Naive thymus-derived CD4-positive, alpha-beta T cell (primary cell): ENCODE data around the gene SLC35G3. TPM values are rescaled to one million over a fixed set of nuclear protein-coding genes. Genes with fewer than 3 reads are reported as not detected.

Experiments used
- ATAC-seq: fragments of 150-1000 bp; cut with Tn5 transposase; 2 replicates; pipeline ENCODE4 v1.10.0; 2021; ENCODE audit warnings: mild to moderate bottlenecking, moderate library complexity
- CTCF ChIA-PET: fragments of 350-600 bp; sonication (Branson Sonifier 250); formaldehyde crosslinking; loops from one replicate; lab custom pipeline; 2021; ENCODE audit warnings: antibody characterized with exemption; lab: Charles Lee
- POLR2A ChIA-PET: fragments of 350-600 bp; sonication (Branson Sonifier 250); formaldehyde crosslinking; loops from one replicate; lab custom pipeline; 2021; ENCODE audit warnings: antibody characterized with exemption, inconsistent platforms; lab: Charles Lee
- DNase-seq, 9 donors: peaks; one replicate each; pipeline versions ENCODE4 v3.0.0 to v3.0.0-alpha.2; 2020 to 2022; ENCODE audit warnings: mixed read lengths in 1 of 9
- H3K27ac ChIP-seq: one replicate; pipeline ENCODE4 v1.7.0; 2013; ENCODE audit warnings: mild to moderate bottlenecking, low read depth, low read length, moderate library complexity
- H3K27me3 ChIP-seq, 2 donors: one replicate each; pipeline ENCODE4 v1.7.0; 2013; ENCODE audit warnings: low read length in 2 of 2, mild to moderate bottlenecking in 2 of 2, moderate library complexity in 2 of 2; ENCODE audit not compliant: control insufficient read depth in 2 of 2, insufficient read depth in 2 of 2
- H3K36me3 ChIP-seq, 3 experiments: 1 replicate in 2 of 3; 2 replicates in 1 of 3; pipeline ENCODE4 v1.7.0; 2013; ENCODE audit warnings: low read length in 3 of 3, mild to moderate bottlenecking in 3 of 3, moderate library complexity in 1 of 3; ENCODE audit not compliant: insufficient read depth in 3 of 3, control insufficient read depth in 2 of 3
- H3K4me1 ChIP-seq, 2 donors: one replicate each; pipeline ENCODE4 v1.7.0; 2013; ENCODE audit warnings: low read length in 2 of 2, mild to moderate bottlenecking in 2 of 2, moderate library complexity in 1 of 2; ENCODE audit not compliant: control insufficient read depth in 2 of 2, insufficient read depth in 2 of 2
- H3K4me3 ChIP-seq: 2 replicates; pipeline ENCODE4 v1.7.0; 2013; ENCODE audit warnings: mild to moderate bottlenecking, low read length
- H3K9me3 ChIP-seq, 3 experiments: 1 replicate in 2 of 3; 2 replicates in 1 of 3; pipeline ENCODE4 v1.7.0; 2013; ENCODE audit warnings: low read length in 3 of 3; ENCODE audit not compliant: control insufficient read depth in 2 of 3
- H3K27ac Mint-ChIP-seq, 9 donors: one replicate each; pipeline ENCODE4 v1.8.0; 2020 to 2022; ENCODE audit warnings: mixed read lengths in 9 of 9, mild to moderate bottlenecking in 8 of 9, moderate library complexity in 5 of 9, inconsistent platforms in 2 of 9
- H3K27me3 Mint-ChIP-seq, 5 donors: one replicate each; pipeline ENCODE4 v1.8.0; 2021 to 2022; ENCODE audit warnings: mixed read lengths in 5 of 5, mild to moderate bottlenecking in 1 of 5
- H3K36me3 Mint-ChIP-seq, 5 donors: one replicate each; pipeline ENCODE4 v1.8.0; 2020 to 2022; ENCODE audit warnings: mixed read lengths in 5 of 5, mild to moderate bottlenecking in 3 of 5, inconsistent platforms in 1 of 5
- H3K4me1 Mint-ChIP-seq, 7 donors: one replicate each; pipeline ENCODE4 v1.8.0; 2020 to 2022; ENCODE audit warnings: mixed read lengths in 7 of 7, mild to moderate bottlenecking in 3 of 7, inconsistent platforms in 1 of 7
- H3K4me3 Mint-ChIP-seq, 10 donors: one replicate each; pipeline ENCODE4 v1.8.0; 2020 to 2022; ENCODE audit warnings: mild to moderate bottlenecking in 10 of 10, mixed read lengths in 10 of 10, moderate library complexity in 6 of 10, inconsistent platforms in 2 of 10
- H3K9me3 Mint-ChIP-seq, 11 donors: one replicate each; pipeline ENCODE4 v1.8.0; 2020 to 2022; ENCODE audit warnings: mixed read lengths in 11 of 11, mild to moderate bottlenecking in 4 of 11, inconsistent platforms in 1 of 11, moderate library complexity in 1 of 11
- intact Hi-C, 2 donors: fragments of 100-400 bp; cut with micrococcal nuclease; formaldehyde crosslinking; loops; one replicate each; pipeline ENCODE4 v1.15.1; 2023
- polyA plus RNA-seq, 2 donors: library from polyadenylated mRNA; unstranded; fragments of 300-500 nt; fragmentation: Illumina TruSeq; gene quantifications; one replicate each; pipeline ENCODE4 v1.2.3, GENCODE V29; 2021
- total RNA-seq, 6 experiments: library from RNA in 5 of 6; stranded (reverse) in 5 of 6; gene quantifications; 1 replicate in 5 of 6; 2 replicates in 1 of 6; pipeline ENCODE4 v1.2.3 and lab custom pipeline; 2021 to 2026

The SLC35G3 gene
- total and polyA plus RNA-seq, 7 experiments from 2014 or later, result not detected

DNA sequence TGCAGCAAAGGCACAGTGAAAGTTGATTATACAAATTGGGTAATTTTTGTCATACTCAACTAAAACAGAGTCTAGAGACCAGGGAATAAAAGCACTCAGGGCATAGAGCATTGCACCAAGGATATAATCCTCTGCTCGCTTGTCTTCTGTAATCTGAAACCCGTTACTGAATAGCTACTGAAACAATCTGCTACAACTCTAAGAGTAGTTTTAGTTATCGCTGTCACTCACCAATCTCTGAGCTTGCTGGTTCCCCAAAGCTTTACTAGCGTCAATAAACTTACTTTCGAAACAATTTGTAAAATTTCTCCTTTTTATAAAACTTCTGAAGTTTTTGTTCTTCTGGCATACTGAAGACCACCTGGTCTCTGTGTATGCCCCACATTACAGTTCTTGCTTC, 22.9 kb upstream of the SLC35G3 start:
- Mint-ChIP-seq H3K9me3 (peaks cover 0 to 14% (median 1%) of the 10 kb centered on the region in 11 donors), H3K27ac (peak overlapping the region; percentile 85 to 99 (median 98)), H3K27me3 (no peaks in the 10 kb centered on the region), H3K36me3 (peaks cover 0 to 46% (median 7%) of the 10 kb centered on the region in 5 donors), H3K4me1 (peaks cover 63 to 92% (median 84%) of the 10 kb centered on the region in 7 donors), H3K4me3 (peak overlapping the region in 9 of 10 donors; percentile 48 to 91 (median 62))
- ATAC-seq (no peak), DNase-seq (no peak)
- ChIA-PET CTCF (interaction anchor here (0.7 to 3.0 kb wide), 3 partner anchors 10 to 50 kb away, joined by 3 to 13 read pairs (median 3); no protein-coding TSS in a partner anchor), POLR2A (interaction anchor here (0.6 to 13.4 kb wide), 9 partner anchors 15 to 361 kb away, joined by 3 to 314 read pairs (median 4); partner anchors contain the start of genes PEX12, SLFN12L and SLFN5)
- no peaks in the 10 kb centered on the region for H3K9me3 ChIP-seq
- intact Hi-C loops, result no loop called here
- peaks cover 72 to 74% of the 10 kb centered on the region in 2 donors for H3K4me1 ChIP-seq
- no peak overlapping the region for H3K4me3 ChIP-seq
- no peaks in the 10 kb centered on the region for H3K27me3 ChIP-seq
- H3K36me3 ChIP-seq, result no peaks in the 10 kb centered on the region
- H3K27ac ChIP-seq, result peak overlapping the region; percentile 76

DNA sequence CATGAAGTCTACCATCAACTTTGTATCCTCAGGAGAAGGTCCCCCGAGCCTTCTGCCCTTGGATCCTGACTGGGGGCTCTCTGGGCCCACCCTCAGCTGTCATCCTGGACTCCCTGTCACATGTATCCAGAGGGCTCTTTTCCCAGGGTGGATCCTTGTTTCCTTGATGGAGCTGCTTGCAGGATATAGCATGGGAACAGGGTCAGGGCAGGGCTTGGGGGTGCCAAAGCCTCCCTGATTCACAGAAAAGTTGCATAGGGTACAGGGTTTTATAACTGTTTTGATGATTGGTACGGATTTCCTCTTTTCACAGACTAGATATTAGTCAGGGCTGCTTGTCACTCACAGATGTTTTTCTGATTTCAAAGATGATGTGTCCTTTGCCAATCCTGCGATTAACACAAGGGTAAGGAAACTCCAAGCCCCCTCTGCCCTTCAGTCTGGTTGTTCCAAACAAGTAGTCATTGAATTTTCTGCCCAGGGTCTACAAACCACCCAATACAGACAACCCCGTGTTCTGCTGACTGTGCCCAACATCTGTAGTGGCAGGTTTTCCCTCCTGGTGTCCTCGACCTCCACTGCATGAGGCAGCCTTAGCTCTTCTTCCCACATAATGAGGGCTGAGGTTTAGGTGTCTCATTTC, 20.6 kb upstream of the SLC35G3 start:
- peak overlapping the region; percentile 76 for H3K27ac ChIP-seq
- Mint-ChIP-seq H3K27ac (peak overlapping the region; percentile 90 to 99 (median 98)), H3K36me3 (peaks cover 0 to 45% (median 0%) of the 10 kb centered on the region in 5 donors), H3K9me3 (peaks cover 0 to 17% (median 0%) of the 10 kb centered on the region in 11 donors), H3K27me3 (no peaks in the 10 kb centered on the region), H3K4me1 (peaks cover 69 to 92% (median 87%) of the 10 kb centered on the region in 7 donors), H3K4me3 (peak overlapping the region; percentile 69 to 91 (median 84))
- no peaks in the 10 kb centered on the region for H3K9me3 ChIP-seq
- intact Hi-C loops, result loop anchor here (1.0 to 2.0 kb wide), 13 partner anchors 10 to 373 kb away; partner anchors contain the start of genes AP2B1 (in 1 of the 2), NLE1 (in 1 of the 2) and SLFN12L (in 1 of the 2)
- peak; percentile 36 for ATAC-seq
- CTCF ChIA-PET, result interaction anchor here (0.7 to 3.9 kb wide), 9 partner anchors 13 to 322 kb away, joined by 3 to 52 read pairs (median 6); partner anchors contain the start of gene SLFN5
- no peaks in the 10 kb centered on the region for H3K36me3 ChIP-seq
- POLR2A ChIA-PET, result interaction anchor here (0.6 to 9.4 kb wide), 36 partner anchors 10 to 594 kb away, joined by 3 to 459 read pairs (median 8); partner anchors contain the start of genes AP2B1, NLE1, PEX12 and SLFN11
- peak in 6 of 9 donors; percentile 44 to 64 (median 54) for DNase-seq
- H3K4me3 ChIP-seq, result peak overlapping the region; percentile 47
- no peaks in the 10 kb centered on the region for H3K27me3 ChIP-seq
- peaks cover 75 to 85% of the 10 kb centered on the region in 2 donors for H3K4me1 ChIP-seq

DNA sequence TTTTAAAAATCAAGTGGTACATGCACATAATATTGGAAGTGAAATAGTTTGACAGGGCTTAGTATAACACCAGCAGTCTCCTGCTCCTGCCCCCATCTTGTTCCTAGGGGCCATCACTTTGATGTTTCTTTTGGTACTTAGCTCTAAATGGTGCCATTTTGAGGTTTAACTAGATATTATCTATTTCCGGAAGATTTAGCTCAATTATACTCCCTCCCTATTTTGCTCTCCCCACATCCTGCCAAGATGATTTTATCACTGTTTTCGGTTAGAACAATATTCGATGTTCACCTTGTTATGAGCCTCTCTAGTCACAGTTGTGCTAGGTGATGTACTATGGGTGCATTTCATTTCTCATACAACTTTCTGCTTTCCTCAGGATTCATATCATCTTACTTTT, 20.0 kb upstream of the SLC35G3 start:
- POLR2A ChIA-PET, result interaction anchor here (0.6 to 9.4 kb wide), 47 partner anchors 9 to 595 kb away, joined by 3 to 459 read pairs (median 5); partner anchors contain the start of genes AP2B1, NLE1, PEX12 and RAD51D
- Mint-ChIP-seq H3K4me1 (peaks cover 69 to 92% (median 87%) of the 10 kb centered on the region in 7 donors), H3K27me3 (no peaks in the 10 kb centered on the region), H3K36me3 (peaks cover 0 to 47% (median 0%) of the 10 kb centered on the region in 5 donors), H3K27ac (peak overlapping the region; percentile 90 to 99 (median 98)), H3K9me3 (peaks cover 0 to 20% (median 0%) of the 10 kb centered on the region in 11 donors), H3K4me3 (peak overlapping the region; percentile 69 to 91 (median 84))
- intact Hi-C loops, result loop anchor here (1.0 to 2.0 kb wide), 13 partner anchors 10 to 373 kb away; partner anchors contain the start of genes AP2B1 (in 1 of the 2), NLE1 (in 1 of the 2) and SLFN12L (in 1 of the 2)
- Histone ChIP-seq H3K27ac (peak overlapping the region; percentile 76), H3K4me3 (peak overlapping the region; percentile 47), H3K9me3 (no peaks in the 10 kb centered on the region), H3K36me3 (no peaks in the 10 kb centered on the region), H3K4me1 (peaks cover 69 to 79% of the 10 kb centered on the region in 2 donors), H3K27me3 (no peaks in the 10 kb centered on the region)
- CTCF ChIA-PET, result interaction anchor here (0.7 to 3.9 kb wide), 8 partner anchors 13 to 322 kb away, joined by 3 to 52 read pairs (median 6); partner anchors contain the start of gene SLFN5
- ATAC-seq (peak; percentile 93), DNase-seq (peak in 7 of 9 donors; percentile 76 to 93 (median 89))

DNA sequence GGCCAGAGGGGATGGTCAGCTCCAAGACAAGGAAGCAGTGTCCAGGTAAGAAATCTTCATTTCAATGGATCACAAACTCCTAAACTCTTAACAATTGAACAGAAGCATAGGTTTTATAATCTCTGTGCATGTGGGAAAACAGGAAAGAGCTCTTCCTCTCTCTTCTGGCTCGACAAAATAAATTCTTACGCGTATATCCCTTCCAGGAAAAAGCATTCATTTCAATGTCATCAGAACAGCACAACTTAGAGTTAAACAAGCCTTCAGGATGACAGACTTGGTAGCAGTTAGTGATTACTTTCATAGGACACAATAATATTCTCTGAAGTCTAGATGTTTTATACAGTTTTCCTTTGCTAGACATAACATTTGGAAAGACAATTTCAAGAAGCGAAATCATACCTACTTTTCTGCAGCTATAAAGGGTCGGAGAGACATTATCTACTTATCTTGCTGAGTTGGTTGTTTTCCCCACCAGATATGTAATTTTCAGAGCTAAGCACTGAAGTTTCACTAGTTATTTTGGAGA, 19.3 kb upstream of the SLC35G3 start:
- peak overlapping the region; percentile 60 for H3K27ac ChIP-seq
- ChIA-PET CTCF (interaction anchor here (0.9 to 3.9 kb wide), 8 partner anchors 14 to 321 kb away, joined by 3 to 52 read pairs (median 6); partner anchors contain the start of gene SLFN5), POLR2A (interaction anchor here (0.5 to 9.4 kb wide), 50 partner anchors 8 to 595 kb away, joined by 3 to 459 read pairs (median 6); partner anchors contain the start of genes AP2B1, NLE1, PEX12 and RAD51D)
- peak overlapping the region; percentile 39 to 91 (median 84) for H3K4me3 Mint-ChIP-seq
- H3K9me3 Mint-ChIP-seq, result peaks cover 0 to 20% (median 0%) of the 10 kb centered on the region in 11 donors
- peaks cover 0 to 44% (median 0%) of the 10 kb centered on the region in 5 donors for H3K36me3 Mint-ChIP-seq
- peak overlapping the region; percentile 34 for H3K4me3 ChIP-seq
- intact Hi-C loops, result no loop called here
- H3K27me3 Mint-ChIP-seq, result no peaks in the 10 kb centered on the region
- peaks cover 63 to 76% of the 10 kb centered on the region in 2 donors for H3K4me1 ChIP-seq
- no peaks in the 10 kb centered on the region for H3K27me3 ChIP-seq
- no peaks in the 10 kb centered on the region for H3K9me3 ChIP-seq
- peak in 1 of 9 donors; percentile 30 for DNase-seq
- ATAC-seq, result no peak
- peaks cover 65 to 92% (median 87%) of the 10 kb centered on the region in 7 donors for H3K4me1 Mint-ChIP-seq
- H3K36me3 ChIP-seq, result no peaks in the 10 kb centered on the region
- H3K27ac Mint-ChIP-seq, result peak overlapping the region; percentile 90 to 99 (median 98)

DNA sequence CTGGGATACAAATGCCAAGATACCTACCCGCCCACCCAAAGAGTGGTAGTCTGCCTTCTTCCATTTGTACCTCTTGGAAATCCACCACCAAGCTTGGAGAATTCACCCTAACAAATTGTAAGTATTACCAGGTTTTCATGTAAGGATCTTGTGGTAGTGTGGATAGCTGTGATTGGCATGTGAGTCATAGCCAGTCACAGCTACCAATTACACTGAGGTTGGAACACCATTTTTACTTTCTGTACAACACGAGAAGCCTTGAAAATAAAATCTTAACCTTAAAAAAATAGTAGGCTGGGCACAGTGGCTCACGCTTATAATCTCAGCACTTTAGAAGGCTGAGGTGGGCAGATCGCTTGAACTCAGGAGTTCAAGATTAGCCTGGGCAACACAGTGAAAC, 18.5 kb upstream of the SLC35G3 start:
- Mint-ChIP-seq H3K9me3 (peaks cover 0 to 20% (median 0%) of the 10 kb centered on the region in 11 donors), H3K4me1 (peaks cover 60 to 88% (median 84%) of the 10 kb centered on the region in 7 donors), H3K27ac (peak overlapping the region; percentile 90 to 99 (median 98)), H3K27me3 (no peaks in the 10 kb centered on the region), H3K4me3 (peak overlapping the region; percentile 66 to 91 (median 84)), H3K36me3 (peaks cover 0 to 42% (median 0%) of the 10 kb centered on the region in 5 donors)
- Histone ChIP-seq H3K9me3 (no peaks in the 10 kb centered on the region), H3K36me3 (no peaks in the 10 kb centered on the region), H3K27ac (peak overlapping the region; percentile 60), H3K4me3 (peak overlapping the region; percentile 19), H3K27me3 (no peaks in the 10 kb centered on the region), H3K4me1 (peaks cover 55 to 69% of the 10 kb centered on the region in 2 donors)
- DNase-seq, result no peak
- ChIA-PET POLR2A (interaction anchor here (0.6 to 9.4 kb wide), 28 partner anchors 8 to 366 kb away, joined by 3 to 459 read pairs (median 9); partner anchors contain the start of genes PEX12, SLFN11, SLFN12L and SLFN5), CTCF (interaction anchor here (1.2 to 3.9 kb wide), 5 partner anchors 15 to 322 kb away, joined by 5 to 52 read pairs (median 8); partner anchors contain the start of gene SLFN5)
- intact Hi-C loops, result no loop called here
- no peak for ATAC-seq
